Mucosa of descending colon (tissue), 3 donors: ENCODE measurements around the gene MYO7B. TPM values are rescaled to one million over a fixed set of nuclear protein-coding genes. Genes with fewer than 3 reads are reported as not detected.
"Not testable (repeated sequence)": the region's sequence is repeated elsewhere in the genome, so short reads cannot be mapped to it uniquely, and the experiment has no call there.

Experiments
- ATAC-seq: fragments of 200-7000 bp; cut with Tn5 transposase; one replicate; pipeline ENCODE4 v1.9.1; 2020; ENCODE audit warnings: mild to moderate bottlenecking, moderate library complexity
- DNase-seq, 3 donors: peaks; one replicate each; pipeline ENCODE4 v3.0.0-alpha.2; 2020
- H3K36me3 ChIP-seq: fragments of 200-600 bp; one replicate; pipeline ENCODE4 v1.8.0; 2021; ENCODE audit warnings: low read depth, mild to moderate bottlenecking
- H3K4me1 ChIP-seq: fragments of 200-600 bp; one replicate; pipeline ENCODE4 v1.8.0; 2021; ENCODE audit warnings: low read depth, mild to moderate bottlenecking
- H3K4me3 ChIP-seq: fragments of 200-600 bp; one replicate; pipeline ENCODE4 v1.8.0; 2021; ENCODE audit warnings: mild to moderate bottlenecking
- H3K9me3 ChIP-seq: fragments of 200-600 bp; one replicate; pipeline ENCODE4 v1.8.0; 2021; ENCODE audit warnings: mild to moderate bottlenecking
- intact Hi-C, 2 donors: fragments of 100-400 bp; cut with DNase I in 1 of 2; cut with micrococcal nuclease in 1 of 2; formaldehyde crosslinking; loops; one replicate each; pipeline versions ENCODE4 v1.11.0 to v1.11.1; 2022; cut with DNase I, micrococcal nuclease
- total RNA-seq, 3 donors: library from RNA; stranded (reverse); fragmentation: NEBNext Ultra II Directional in 2 of 3; extraction: Animal tissue kit (Norgen Biotek cat#: 25700) in 2 of 3; gene quantifications; one replicate each; pipeline versions ENCODE4 v1.2.1 to v1.2.4, GENCODE V29; 2021 to 2023
- TF ChIP-seq, protein P1 (sequence below): fragments of 200-600 bp; IDR thresholded peaks from one replicate; pipeline ENCODE4 v1.8.0; 2022; ENCODE audit warnings: antibody characterized with exemption, mild to moderate bottlenecking
- donor health status: DM: no; HTN: no; CAD: no; lungs with moderate emphysema.
- donor health status: DM: no; HTN: no; CAD: no.
- donor health status: DM: no; HTN: yes; CAD: no.

MYO7B gene
- total RNA-seq, 3 donors from 2014 or later, result 118 to 305 (median 199) TPM

DNA sequence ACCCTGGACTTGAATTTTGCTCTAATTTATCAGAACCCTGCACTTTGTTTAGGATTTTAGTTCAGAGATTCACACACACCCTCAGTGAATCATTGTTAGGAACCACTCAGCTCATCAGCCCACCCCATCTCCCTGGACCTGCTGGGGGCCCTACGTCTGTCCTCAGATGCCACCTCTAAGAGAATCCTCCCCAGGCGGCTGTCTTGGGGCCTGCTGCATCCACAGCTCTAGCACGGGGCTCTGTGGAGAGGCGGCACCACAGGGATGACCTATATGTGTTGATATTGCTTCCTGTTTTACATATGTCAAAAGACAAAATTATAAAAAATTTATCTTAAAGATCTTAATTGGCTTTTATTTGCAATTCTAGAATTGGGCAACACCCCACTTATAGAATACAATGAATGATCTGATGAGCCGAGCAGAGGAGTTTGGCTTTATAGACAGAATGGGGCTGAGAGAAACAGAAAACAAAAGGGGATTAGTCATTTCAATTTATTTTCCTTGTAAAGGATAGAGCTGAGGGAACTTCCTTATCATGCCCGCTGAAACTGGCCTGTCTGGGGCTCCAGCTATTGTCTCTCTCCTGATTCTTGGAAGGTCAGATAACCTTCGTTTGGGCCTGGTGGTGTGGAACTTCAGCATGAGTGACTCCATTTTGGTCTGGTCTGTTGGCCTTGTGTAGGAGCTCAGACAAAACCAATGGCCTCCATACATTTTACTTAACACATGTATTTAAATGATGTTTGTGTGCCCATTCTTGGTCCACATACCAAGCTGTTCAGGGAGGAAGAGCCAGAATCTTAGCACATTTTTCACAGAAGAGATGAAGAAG, 1.4 kb downstream of the MYO7B start:
- peak; percentile 35 for ATAC-seq
- H3K4me1 ChIP-seq, result peaks cover 25% of the 10 kb centered on the region
- DNase-seq, result peak in 2 of 3 donors; percentile 40 to 51
- no peaks in the 10 kb centered on the region for H3K9me3 ChIP-seq
- H3K4me3 ChIP-seq, result peak overlapping the region; percentile 32
- TF ChIP-seq, protein P1, sequence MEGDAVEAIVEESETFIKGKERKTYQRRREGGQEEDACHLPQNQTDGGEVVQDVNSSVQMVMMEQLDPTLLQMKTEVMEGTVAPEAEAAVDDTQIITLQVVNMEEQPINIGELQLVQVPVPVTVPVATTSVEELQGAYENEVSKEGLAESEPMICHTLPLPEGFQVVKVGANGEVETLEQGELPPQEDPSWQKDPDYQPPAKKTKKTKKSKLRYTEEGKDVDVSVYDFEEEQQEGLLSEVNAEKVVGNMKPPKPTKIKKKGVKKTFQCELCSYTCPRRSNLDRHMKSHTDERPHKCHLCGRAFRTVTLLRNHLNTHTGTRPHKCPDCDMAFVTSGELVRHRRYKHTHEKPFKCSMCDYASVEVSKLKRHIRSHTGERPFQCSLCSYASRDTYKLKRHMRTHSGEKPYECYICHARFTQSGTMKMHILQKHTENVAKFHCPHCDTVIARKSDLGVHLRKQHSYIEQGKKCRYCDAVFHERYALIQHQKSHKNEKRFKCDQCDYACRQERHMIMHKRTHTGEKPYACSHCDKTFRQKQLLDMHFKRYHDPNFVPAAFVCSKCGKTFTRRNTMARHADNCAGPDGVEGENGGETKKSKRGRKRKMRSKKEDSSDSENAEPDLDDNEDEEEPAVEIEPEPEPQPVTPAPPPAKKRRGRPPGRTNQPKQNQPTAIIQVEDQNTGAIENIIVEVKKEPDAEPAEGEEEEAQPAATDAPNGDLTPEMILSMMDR, result no peak
- intact Hi-C loops, result no loop called here
- no peaks in the 10 kb centered on the region for H3K36me3 ChIP-seq

DNA sequence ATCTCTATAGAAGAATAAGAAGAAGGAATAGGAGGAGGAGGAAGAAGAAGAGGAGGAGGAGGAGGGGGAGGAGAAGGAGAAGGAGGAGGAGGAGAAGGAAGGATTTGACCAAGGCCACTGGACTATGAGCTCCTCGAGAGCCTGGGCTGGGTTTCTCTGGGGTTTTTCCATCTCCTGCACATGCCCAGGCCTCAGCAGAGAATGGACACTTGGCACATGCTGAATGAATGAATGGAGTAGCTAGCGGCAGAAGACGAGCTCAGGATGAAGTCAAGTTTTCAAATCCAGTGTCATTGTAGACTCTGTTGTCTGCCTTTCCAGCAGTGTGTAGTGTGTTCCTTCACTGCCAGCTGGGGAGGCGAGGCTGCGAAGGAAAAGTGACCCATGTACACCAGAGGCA, 2.2 kb downstream of the MYO7B start:
- DNase-seq (no peak), ATAC-seq (no peak)
- H3K9me3 ChIP-seq, result no peaks in the 10 kb centered on the region
- peaks cover 30% of the 10 kb centered on the region for H3K4me1 ChIP-seq
- intact Hi-C loops, result no loop called here
- no peak overlapping the region for H3K4me3 ChIP-seq
- H3K36me3 ChIP-seq, result no peaks in the 10 kb centered on the region
- TF ChIP-seq, protein P1, result no peak

DNA sequence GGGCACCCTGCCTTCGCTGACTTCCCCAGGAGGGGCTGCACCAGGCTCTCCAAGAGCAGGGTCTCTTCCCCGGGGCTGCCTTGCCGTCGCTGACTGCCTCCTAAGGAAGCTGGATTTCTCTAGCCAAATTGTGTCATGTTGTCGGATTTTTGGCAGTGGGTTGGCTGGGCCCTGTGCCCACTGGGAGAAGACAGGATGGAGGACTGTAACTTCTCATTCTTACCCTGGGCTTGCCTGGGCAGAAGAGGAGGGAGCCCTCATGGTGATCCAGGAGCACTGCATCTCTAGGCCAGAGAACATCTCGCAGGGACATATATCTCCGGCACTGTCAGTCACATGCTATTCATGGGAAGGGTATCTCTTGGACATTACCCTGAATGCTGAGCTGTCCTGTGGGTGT, 6.3 kb downstream of the MYO7B start:
- ATAC-seq (peak; percentile 10), DNase-seq (no peak)
- Histone ChIP-seq H3K4me3 (no peak overlapping the region), H3K36me3 (no peaks in the 10 kb centered on the region), H3K4me1 (peaks cover 26% of the 10 kb centered on the region), H3K9me3 (no peaks in the 10 kb centered on the region)
- TF ChIP-seq, protein P1, result no peak
- intact Hi-C loops, result no loop called here

DNA sequence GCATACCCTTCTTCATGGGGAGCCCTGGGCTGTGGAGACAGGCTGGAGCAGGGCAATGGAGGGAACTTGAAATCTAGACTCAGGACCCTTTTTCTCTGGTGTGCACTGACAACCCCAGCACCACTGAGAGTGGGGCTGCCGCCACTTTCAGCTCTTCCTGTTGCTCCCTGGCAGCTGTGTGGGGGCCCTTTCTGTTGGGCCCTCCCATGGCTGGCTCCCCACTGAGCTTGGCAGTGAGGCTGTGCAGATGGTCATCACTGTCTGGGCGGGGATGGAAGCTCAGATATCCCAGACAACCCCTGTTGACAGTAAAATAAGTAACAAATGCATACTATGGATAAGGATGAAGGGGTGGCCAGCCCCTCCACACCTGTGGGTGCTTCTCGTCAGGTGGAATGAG, 6.7 kb downstream of the MYO7B start:
- ATAC-seq (peak; percentile 45), DNase-seq (no peak)
- TF ChIP-seq, protein P1, result no peak
- H3K9me3 ChIP-seq, result no peaks in the 10 kb centered on the region
- no peaks in the 10 kb centered on the region for H3K36me3 ChIP-seq
- H3K4me3 ChIP-seq, result no peak overlapping the region
- intact Hi-C loops, result no loop called here
- peaks cover 26% of the 10 kb centered on the region for H3K4me1 ChIP-seq

DNA sequence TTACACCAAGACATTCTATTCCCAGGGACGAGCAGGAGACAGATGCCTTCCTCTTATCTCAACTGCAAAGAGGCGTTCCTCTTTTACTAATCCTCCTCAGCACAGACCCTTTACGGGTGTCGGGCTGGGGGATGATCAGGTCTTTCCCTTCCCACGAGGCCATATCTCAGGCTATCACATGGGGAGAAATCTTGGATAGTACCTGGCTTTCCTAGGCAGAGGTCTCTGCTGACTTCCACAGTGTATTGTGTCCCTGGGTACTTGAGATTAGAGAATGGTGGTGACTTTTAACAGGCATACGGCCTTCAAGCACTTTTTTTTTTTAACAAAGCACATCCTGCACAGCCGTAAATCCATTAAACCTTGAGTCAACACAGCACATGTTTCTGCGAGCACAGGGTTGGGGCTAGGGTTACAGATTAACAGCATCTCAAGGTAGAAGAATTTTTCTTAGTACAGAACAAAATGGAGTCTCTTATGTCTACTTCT, 7.6 kb downstream of the MYO7B start:
- H3K36me3 ChIP-seq, intact Hi-C loops, H3K9me3 ChIP-seq, H3K4me3 ChIP-seq: not testable (repeated sequence)
- ATAC-seq, result peak; percentile 43
- H3K4me1 ChIP-seq, result peaks cover 18% of the 10 kb centered on the region
- DNase-seq, result peak in 1 of 3 donors; percentile 32

DNA sequence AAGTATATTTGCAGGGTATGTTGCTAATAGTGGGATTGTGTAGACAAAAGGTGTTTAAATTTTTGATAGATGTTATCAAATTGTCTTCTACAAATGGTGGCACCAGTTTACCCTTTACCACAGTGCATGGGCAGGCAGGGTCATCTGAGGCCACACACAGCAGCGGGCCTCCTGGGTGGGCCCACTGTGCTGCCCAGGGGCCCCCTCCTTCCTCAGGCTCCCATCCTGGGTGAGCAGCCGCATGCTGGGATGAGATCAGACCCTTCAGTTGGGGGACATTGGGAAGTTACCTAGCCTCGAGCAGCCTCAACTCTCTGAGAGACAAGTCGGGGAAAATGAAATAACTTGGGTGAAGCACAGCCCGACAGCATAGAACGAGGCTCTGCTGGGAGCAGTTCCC, 9.7 kb downstream of the MYO7B start:
- no peaks in the 10 kb centered on the region for H3K9me3 ChIP-seq
- ATAC-seq, result no peak
- peaks cover 18% of the 10 kb centered on the region for H3K4me1 ChIP-seq
- H3K36me3 ChIP-seq, result no peaks in the 10 kb centered on the region
- TF ChIP-seq, protein P1, result no peak
- no peak overlapping the region for H3K4me3 ChIP-seq
- intact Hi-C loops, result no loop called here
- no peak for DNase-seq
